SKM-1 treated with dmso at 0.1 percent for 144 hours (cell line): ENCODE results near the gene ACTN2.

Source experiments
- DNase-seq: peaks from one replicate; lab custom pipeline; 2025; ENCODE audit not compliant: unreplicated experiment; lab: John Stamatoyannopoulos, UW

Gene ACTN2

GRCh38 chr1:236812334-236813030, 126.2 kb downstream of the ACTN2 start:
- no peak for DNase-seq
